ENCODE data around the gene TRABD2B.

Gene TRABD2B

GRCh38 chr1:47722909-47723580, 274.1 kb downstream of the TRABD2B start:
- no peak overlapping the region for H3K27ac ChIP-seq
- TF ChIP-seq CTCF (IDR thresholded peaks at IDR 0.05) (no peak), ZFX (IDR thresholded peaks at IDR 0.05; ENCODE audit: borderline replicate concordance) (no peak)

GRCh38 chr1:47722101-47722500, 275.1 kb downstream of the TRABD2B start:
- H3K27ac ChIP-seq, result no peak overlapping the region
- TF ChIP-seq ZFX (IDR thresholded peaks at IDR 0.05; ENCODE audit: borderline replicate concordance), result no peak
- TF ChIP-seq CTCF (IDR thresholded peaks at IDR 0.05), result no peak

- no peak overlapping the region for H3K27ac ChIP-seq
- TF ChIP-seq ZFX (IDR thresholded peaks at IDR 0.05; ENCODE audit: borderline replicate concordance) (no peak), CTCF (IDR thresholded peaks at IDR 0.05) (no peak)
Measured at GRCh38 chr1:47720111-47720510, 277.1 kb downstream of the TRABD2B start.

- TF ChIP-seq CTCF (IDR thresholded peaks at IDR 0.05) (no peak), ZFX (IDR thresholded peaks at IDR 0.05; ENCODE audit: borderline replicate concordance) (no peak)
Measured at GRCh38 chr1:47717341-47717740, 279.8 kb downstream of the TRABD2B start.

GRCh38 chr1:47713975-47714767, 283.0 kb downstream of the TRABD2B start:
- no peak overlapping the region for H3K27ac ChIP-seq
- TF ChIP-seq ZFX (IDR thresholded peaks at IDR 0.05; ENCODE audit: borderline replicate concordance) (no peak), CTCF (IDR thresholded peaks at IDR 0.05) (no peak)

More at GRCh38 chr1:47717341-47717740, 279.8 kb downstream of the TRABD2B start:
- no peak overlapping the region for H3K27ac ChIP-seq

- no peak for TF ChIP-seq ZFX (IDR thresholded peaks at IDR 0.05; ENCODE audit: borderline replicate concordance)
- TF ChIP-seq CTCF (IDR thresholded peaks at IDR 0.05), result no peak
- no peak overlapping the region for H3K27ac ChIP-seq
Measured at GRCh38 chr1:47713333-47713953, 283.7 kb downstream of the TRABD2B start.
